ENCODE data around the gene PAPPA. TPM values are rescaled to one million over a fixed set of nuclear protein-coding genes. Genes with fewer than 3 reads are reported as not detected.

Gene PAPPA
- total and polyA plus RNA-seq, 9 of the 15 experiments (the other 6 are each of a cell fraction or from before 2014, with no cell fraction given), result 0.06 to 0.18 (median 0.11) TPM

GRCh38 chr9:116420993-116421538 lies 267.5 kb downstream of the PAPPA start (continued):
- TF ChIP-seq LEF1 (IDR thresholded peaks at IDR 0.05) (0 out of 2 replicates have a peak, but pooled peaks have one; percentile 34), HBP1 (CRISPR knock-in tag; IDR thresholded peaks at IDR 0.05) (peak; percentile 59; the same call in 1 of the 2 replicates), MTA3 (IDR thresholded peaks at IDR 0.05; ENCODE audit: borderline replicate concordance) (no peak), HDGF (IDR thresholded peaks at IDR 0.05) (no peak), MEIS2 (IDR thresholded peaks at IDR 0.05; ENCODE audit: partially characterized antibody) (peak; percentile 63), POU5F1 (IDR thresholded peaks at IDR 0.05; ENCODE audit: borderline replicate concordance, low read depth, low read length, partially characterized antibody) (no peak), MIER1 (IDR thresholded peaks at IDR 0.05; ENCODE audit: low read depth) (no peak), MITF (IDR thresholded peaks at IDR 0.05) (no peak), BCL6 (CRISPR knock-in tag; IDR thresholded peaks at IDR 0.05) (no peak), TCF3 (CRISPR knock-in tag; IDR thresholded peaks at IDR 0.05) (peak; percentile 74), CCAR2 (IDR thresholded peaks at IDR 0.05; ENCODE audit: low read depth, low read length) (no peak), HOMEZ (CRISPR knock-in tag; IDR thresholded peaks at IDR 0.05) (no peak), NR4A1 (CRISPR knock-in tag; IDR thresholded peaks at IDR 0.05) (no peak), NR4A1 (tag; IDR thresholded peaks at IDR 0.05) (peak; percentile 88), JUN (IDR thresholded peaks at IDR 0.05; ENCODE audit: borderline replicate concordance, low read depth, low read length) (0 out of 2 replicates have a peak, but pooled peaks have one; percentile 29), JUN (CRISPR knock-in tag; IDR thresholded peaks at IDR 0.05; ENCODE audit: borderline replicate concordance) (no peak), THAP7 (CRISPR knock-in tag; IDR thresholded peaks at IDR 0.05) (no peak), KLF6 (CRISPR knock-in tag; IDR thresholded peaks at IDR 0.05; ENCODE audit: borderline replicate concordance) (peak; percentile 7; the same call in 1 of the 2 replicates), HDAC2 (IDR thresholded peaks at IDR 0.05) (peak; percentile 56; the same call in 1 of the 2 replicates), SAFB (IDR thresholded peaks at IDR 0.05; ENCODE audit: borderline replicate concordance, low read depth, low read length) (no peak), NFYB (IDR thresholded peaks at IDR 0.05; ENCODE audit: extremely low read depth, insufficient read length) (no peak), RNF2 (IDR thresholded peaks at IDR 0.05) (no peak), ATF4 (CRISPR knock-in tag; IDR thresholded peaks at IDR 0.05) (peak; percentile 18; the same call in 1 of the 2 replicates), ZNF41 (CRISPR knock-in tag; conservative IDR thresholded peaks at IDR 0.05) (no peak), ZKSCAN3 (CRISPR knock-in tag; IDR thresholded peaks at IDR 0.05) (no peak), HMG20A (CRISPR knock-in tag; conservative IDR thresholded peaks at IDR 0.05) (no peak)
